ENCODE measurements around the gene SSPN.

DNA sequence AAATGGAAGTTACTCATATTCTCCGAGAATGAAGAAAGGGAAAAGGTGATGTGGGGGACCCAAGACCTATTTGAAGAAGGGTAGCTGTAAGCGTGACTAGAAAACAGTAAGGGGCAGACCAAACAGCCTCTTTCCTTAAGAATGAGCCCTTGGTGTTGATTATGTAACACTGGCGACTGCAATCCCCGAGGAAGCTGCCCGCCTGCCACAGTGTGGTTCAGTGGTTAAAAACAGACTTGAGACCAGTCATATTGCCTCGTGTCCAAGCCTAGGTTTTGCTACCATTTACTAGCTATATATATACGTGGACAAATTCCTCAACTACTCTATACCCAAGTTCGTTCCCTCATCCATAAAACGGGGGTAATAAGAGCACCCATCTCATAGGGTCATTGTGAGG lies 49.1 kb downstream of the SSPN start:
- TF ChIP-seq, protein P1, sequence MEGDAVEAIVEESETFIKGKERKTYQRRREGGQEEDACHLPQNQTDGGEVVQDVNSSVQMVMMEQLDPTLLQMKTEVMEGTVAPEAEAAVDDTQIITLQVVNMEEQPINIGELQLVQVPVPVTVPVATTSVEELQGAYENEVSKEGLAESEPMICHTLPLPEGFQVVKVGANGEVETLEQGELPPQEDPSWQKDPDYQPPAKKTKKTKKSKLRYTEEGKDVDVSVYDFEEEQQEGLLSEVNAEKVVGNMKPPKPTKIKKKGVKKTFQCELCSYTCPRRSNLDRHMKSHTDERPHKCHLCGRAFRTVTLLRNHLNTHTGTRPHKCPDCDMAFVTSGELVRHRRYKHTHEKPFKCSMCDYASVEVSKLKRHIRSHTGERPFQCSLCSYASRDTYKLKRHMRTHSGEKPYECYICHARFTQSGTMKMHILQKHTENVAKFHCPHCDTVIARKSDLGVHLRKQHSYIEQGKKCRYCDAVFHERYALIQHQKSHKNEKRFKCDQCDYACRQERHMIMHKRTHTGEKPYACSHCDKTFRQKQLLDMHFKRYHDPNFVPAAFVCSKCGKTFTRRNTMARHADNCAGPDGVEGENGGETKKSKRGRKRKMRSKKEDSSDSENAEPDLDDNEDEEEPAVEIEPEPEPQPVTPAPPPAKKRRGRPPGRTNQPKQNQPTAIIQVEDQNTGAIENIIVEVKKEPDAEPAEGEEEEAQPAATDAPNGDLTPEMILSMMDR (IDR thresholded peaks at IDR 0.05): no peak
- no peak for TF ChIP-seq POLR2A (IDR thresholded peaks at IDR 0.05)
